Tibial nerve (tissue), 4 donors: ENCODE measurements around the gene DOP1B. TPM values are rescaled to one million over a fixed set of nuclear protein-coding genes. Genes with fewer than 3 reads are reported as not detected.

Experiments used
- total RNA-seq, 4 donors: library from RNA; depleted of rRNA; stranded (reverse); fragments of >200 nt; gene quantifications; one replicate each; pipeline ENCODE4 v1.1.0, GENCODE V29; 2016

DOP1B gene
- total RNA-seq, 4 donors from 2014 or later, result 12.3 to 29.9 (median 22.0) TPM

Other genes starting within 250 kb of the DOP1B start
- 10 to 100 TPM; 27.6 to 41.1 (median 31.1) TPM for gene SETD4, start 96.3 kb upstream of the DOP1B start, total RNA-seq
- 100 to 1,000 TPM; 159 to 406 (median 222) TPM for gene CBR1, start 86.8 kb upstream of the DOP1B start, total RNA-seq
- gene CBR3, start 21.7 kb upstream of the DOP1B start, total RNA-seq, result 10 to 100 TPM; 22.8 to 53.0 (median 42.1) TPM
- 10 to 100 TPM; 39.3 to 64.3 (median 40.5) TPM for gene MORC3, start 163.4 kb downstream of the DOP1B start, total RNA-seq
- 1 to 10 TPM in 1 of 4 donors, under 1 TPM in 3; 0.59 to 1.2 (median 0.86) TPM for gene CHAF1B, start 228.6 kb downstream of the DOP1B start, total RNA-seq